Left renal cortex interstitium (tissue), 4 donors: ENCODE data around the gene PHF12. TPM values are rescaled to one million over a fixed set of nuclear protein-coding genes. Genes with fewer than 3 reads are reported as not detected.

Source experiments
- DNase-seq, 4 donors: peaks; one replicate each; pipeline ENCODE4 v3.0.0-alpha.2; 2013; ENCODE audit warnings: low read depth in 4 of 4, low spot score in 2 of 4, missing footprints in 1 of 4
- polyA plus RNA-seq, 4 donors: library from polyadenylated mRNA; unstranded; fragments of 120-200 nt; gene quantifications; one replicate each; pipeline ENCODE4 v1.2.1, GENCODE V29; 2013; ENCODE audit not compliant: insufficient read length in 4 of 4

The PHF12 gene
- polyA plus RNA-seq, 4 donors = 41.2 to 66.9 (median 50.8) TPM

GRCh38 chr17:28873839-28874238, 77.5 kb downstream of the PHF12 start:
- no peak for DNase-seq

GRCh38 chr17:28871056-28871579, 80.2 kb downstream of the PHF12 start:
- no peak for DNase-seq

- no peak for DNase-seq
Measured at GRCh38 chr17:28867276-28867675, 84.0 kb downstream of the PHF12 start.

- no peak for DNase-seq
Measured at GRCh38 chr17:28865946-28866752, 85.2 kb downstream of the PHF12 start.

- no peak for DNase-seq
Measured at GRCh38 chr17:28864991-28865849, 86.1 kb downstream of the PHF12 start.

GRCh38 chr17:28863953-28864352, 87.4 kb downstream of the PHF12 start:
- no peak for DNase-seq

- no peak for DNase-seq
Measured at GRCh38 chr17:28862561-28862960, 88.8 kb downstream of the PHF12 start.

- DNase-seq = no peak
Measured at GRCh38 chr17:28861393-28862203, 89.7 kb downstream of the PHF12 start.

GRCh38 chr17:28860363-28860808, 90.9 kb downstream of the PHF12 start:
- no peak for DNase-seq

GRCh38 chr17:28858801-28859355, 92.4 kb downstream of the PHF12 start:
- DNase-seq = no peak

GRCh38 chr17:28857905-28858800, 93.2 kb downstream of the PHF12 start:
- no peak for DNase-seq

GRCh38 chr17:28856028-28856574, 95.2 kb downstream of the PHF12 start:
- no peak for DNase-seq

GRCh38 chr17:28855336-28855679, 96.0 kb downstream of the PHF12 start:
- DNase-seq = no peak

Other genes with a start within 250 kb of the PHF12 start
- gene PROCA1, start 239.6 kb downstream of the PHF12 start, polyA plus RNA-seq = 10 to 100 TPM in 1 of 4 donors, 1 to 10 TPM in 3; 4.3 to 12.9 (median 7.9) TPM
- gene RAB34, start 233.7 kb downstream of the PHF12 start, polyA plus RNA-seq = 100 to 1,000 TPM; 169 to 203 (median 186) TPM
- 1,000 to 10,000 TPM in 2 of 4 donors, 100 to 1,000 TPM in 2; 742 to 1,048 (median 924) TPM for gene RPL23A, start 231.5 kb downstream of the PHF12 start, polyA plus RNA-seq
- 10 to 100 TPM; 14.3 to 20.1 (median 17.9) TPM for gene TLCD1, start 225.3 kb downstream of the PHF12 start, polyA plus RNA-seq
- gene NEK8, start 222.7 kb downstream of the PHF12 start, polyA plus RNA-seq = 10 to 100 TPM in 2 of 4 donors, 1 to 10 TPM in 2; 6.2 to 13.8 (median 10.2) TPM
- gene TRAF4, start 207.5 kb downstream of the PHF12 start, polyA plus RNA-seq = 100 to 1,000 TPM; 101 to 176 (median 126) TPM
- 10 to 100 TPM; 20.1 to 26.2 (median 20.8) TPM for gene FAM222B, start 108.7 kb downstream of the PHF12 start, polyA plus RNA-seq
- 10 to 100 TPM; 60.2 to 76.2 (median 69.0) TPM for gene ERAL1, start 96.5 kb downstream of the PHF12 start, polyA plus RNA-seq
- 100 to 1,000 TPM in 2 of 4 donors, 10 to 100 TPM in 2; 84.9 to 107 (median 96.9) TPM for gene FLOT2, start 53.8 kb downstream of the PHF12 start, polyA plus RNA-seq
- 10 to 100 TPM; 13.2 to 18.0 (median 15.2) TPM for gene DHRS13, start 48.4 kb downstream of the PHF12 start, polyA plus RNA-seq
- 1 to 10 TPM in 1 of 4 donors, under 1 TPM in 2, not detected in 1; 0.10 to 1.1 (median 0.70) TPM for gene SEZ6, start 54.5 kb upstream of the PHF12 start, polyA plus RNA-seq
- 10 to 100 TPM in 2 of 4 donors, 1 to 10 TPM in 2; 4.2 to 12.6 (median 9.1) TPM for gene PIPOX, start 91.6 kb upstream of the PHF12 start, polyA plus RNA-seq
- gene MYO18A, start 228.9 kb upstream of the PHF12 start, polyA plus RNA-seq = 10 to 100 TPM; 33.4 to 54.3 (median 42.5) TPM